Endometrium (tissue), 2 donors: ENCODE data around the gene CNOT10.
"Not testable (repeated sequence)": the region's sequence is repeated elsewhere in the genome, so short reads cannot be mapped to it uniquely, and the experiment has no call there.

Experiments used
- FAIRE-seq: peaks from 2 replicates; lab custom pipeline; 2012; peaks lifted over from hg19 to GRCh38; lab: Jason Lieb, UNC
- donor health status: control.
- donor health status: control.

The CNOT10 gene

GRCh38 chr3:32684800-32685542 is at the start of gene CNOT10:
TSS of gene CNOT10 (plus strand) at chr3:32685188. CDS start at chr3:32685461, 273 bp downstream.
- FAIRE-seq = no peak

GRCh38 chr3:32640939-32641338 is 44.0 kb upstream of the CNOT10 start:
- no peak for FAIRE-seq

GRCh38 chr3:32641356-32641755 is 43.6 kb upstream of the CNOT10 start:
- no peak for FAIRE-seq

GRCh38 chr3:32643354-32643753 is 41.6 kb upstream of the CNOT10 start:
- no peak for FAIRE-seq

- no peak for FAIRE-seq
These were observed 41.2 kb upstream of the CNOT10 start for GRCh38 chr3:32643816-32644215.

- peak; percentile 71 for FAIRE-seq
These were observed 40.6 kb upstream of the CNOT10 start for GRCh38 chr3:32644380-32644779.

- no peak for FAIRE-seq
These were observed 38.2 kb upstream of the CNOT10 start for GRCh38 chr3:32646761-32647160.

- not testable (repeated sequence) for FAIRE-seq
These were observed 32.5 kb upstream of the CNOT10 start for GRCh38 chr3:32652337-32653100.

- FAIRE-seq = no peak
These were observed 29.8 kb upstream of the CNOT10 start for GRCh38 chr3:32655167-32655566.

- no peak for FAIRE-seq
These were observed 24.4 kb upstream of the CNOT10 start for GRCh38 chr3:32660634-32661033.

GRCh38 chr3:32662647-32663046 is 22.3 kb upstream of the CNOT10 start:
- FAIRE-seq = no peak

- FAIRE-seq = peak; percentile 72
These were observed 20.3 kb upstream of the CNOT10 start for GRCh38 chr3:32664630-32665075.

GRCh38 chr3:32667072-32667582 is 17.9 kb upstream of the CNOT10 start:
- FAIRE-seq = no peak

GRCh38 chr3:32669226-32669625 is 15.8 kb upstream of the CNOT10 start:
- not testable (repeated sequence) for FAIRE-seq

- FAIRE-seq = not testable (repeated sequence)
These were observed 11.3 kb upstream of the CNOT10 start for GRCh38 chr3:32673730-32674129.

- no peak for FAIRE-seq
These were observed 9.8 kb upstream of the CNOT10 start for GRCh38 chr3:32675164-32675563.

- FAIRE-seq = no peak
These were observed 9.3 kb upstream of the CNOT10 start for GRCh38 chr3:32675650-32676049.

- no peak for FAIRE-seq
These were observed 3.2 kb upstream of the CNOT10 start for GRCh38 chr3:32681811-32682210.

- FAIRE-seq = no peak
These were observed 774 bp upstream of the CNOT10 start for GRCh38 chr3:32684029-32684799.

- no peak for FAIRE-seq
These were observed 676 bp downstream of the CNOT10 start for GRCh38 chr3:32685543-32686185.

GRCh38 chr3:32686713-32687112 is 1.7 kb downstream of the CNOT10 start:
- FAIRE-seq = no peak

GRCh38 chr3:32691847-32692246 is 6.9 kb downstream of the CNOT10 start:
- FAIRE-seq = no peak
